ENCODE results near the gene SLC22A1.
"Not testable (repeated sequence)": the region's sequence is repeated elsewhere in the genome, so short reads cannot be mapped to it uniquely, and the experiment has no call there.

SLC22A1 gene

DNA sequence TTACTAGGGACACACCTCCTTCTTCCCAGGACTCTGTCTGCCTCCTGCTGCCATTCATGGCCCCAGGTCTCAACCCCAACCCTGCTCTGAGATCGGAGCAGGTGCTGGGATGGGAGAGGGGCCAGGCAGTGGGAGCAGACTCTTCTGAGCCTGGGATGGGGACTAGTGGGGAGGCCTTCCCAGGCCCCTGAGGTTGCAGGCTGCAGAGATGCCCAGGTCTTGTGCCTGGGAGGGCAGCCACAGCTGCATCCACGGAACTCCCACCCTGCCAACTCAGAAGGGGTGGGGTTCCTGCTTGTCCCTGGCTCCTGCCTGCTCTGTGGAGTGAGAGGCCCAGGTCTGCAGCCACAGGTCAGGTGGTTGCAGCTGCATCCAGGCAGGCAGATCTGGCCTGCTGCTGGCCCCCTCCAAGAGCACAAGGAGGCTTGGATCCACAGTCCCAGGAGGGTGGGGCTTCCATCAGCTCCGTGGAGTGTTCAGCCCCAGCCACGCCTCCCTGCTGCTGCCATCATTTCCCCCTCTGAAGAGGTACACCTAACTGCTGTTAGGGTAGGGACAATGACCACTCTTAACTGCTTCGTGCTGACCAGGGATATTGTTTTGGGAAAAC, 2.9 kb upstream of the SLC22A1 start:
- Histone ChIP-seq H3K9ac (ENCODE audit: low read depth in 1 of 2, low read length in 2 of 2) (no peak overlapping the region), H3K9me3 (ENCODE audit: control insufficient read depth in 1 of 2, low read length in 2 of 2) (peaks cover 3 to 12% of the 10 kb centered on the region in 2 donors)

DNA sequence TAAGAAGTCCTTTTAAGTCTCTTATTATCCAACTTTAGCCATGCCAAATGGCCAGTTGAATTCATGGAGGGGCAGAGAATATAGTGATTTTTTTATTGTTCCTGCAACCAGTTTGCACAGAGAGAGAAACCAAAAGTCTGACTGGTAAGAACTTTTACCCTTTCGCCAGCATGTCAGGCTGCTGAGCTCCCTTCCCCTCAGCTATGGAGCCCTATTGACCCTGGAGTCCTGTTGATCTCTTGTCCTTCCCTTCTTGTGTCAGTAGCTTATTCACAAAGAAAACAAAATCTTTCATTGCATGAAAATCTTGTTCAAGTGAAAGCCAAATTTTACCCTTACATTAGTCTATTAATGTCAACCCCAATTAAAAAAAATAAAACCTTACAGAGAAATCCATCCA, 1.5 kb upstream of the SLC22A1 start:
- Histone ChIP-seq H3K36me3 (ENCODE audit: control insufficient read depth in 1 of 2, insufficient read depth in 2 of 2, low read length in 2 of 2) (peaks cover 0 to 8% of the 10 kb centered on the region in 2 donors), H3K4me1 (ENCODE audit: control insufficient read depth in 1 of 2, insufficient read depth in 2 of 2, low read length in 2 of 2) (peaks cover 7 to 11% of the 10 kb centered on the region in 2 donors), H3K27me3 (ENCODE audit: control insufficient read depth in 1 of 2, insufficient read depth in 2 of 2, low read length in 2 of 2) (no peaks in the 10 kb centered on the region), H3K4me3 (ENCODE audit: low read depth in 1 of 2, low read length in 2 of 2) (no peak overlapping the region), H3K27ac (ENCODE audit: low read depth, low read length) (no peak overlapping the region), H3K9me3 (ENCODE audit: control insufficient read depth in 1 of 2, low read length in 2 of 2) (peaks cover 3 to 12% of the 10 kb centered on the region in 2 donors), H3K9ac (ENCODE audit: low read depth in 1 of 2, low read length in 2 of 2) (no peak overlapping the region)

More for the DNA sequence above, 2.9 kb upstream of the SLC22A1 start:
- no peak overlapping the region for H3K27ac ChIP-seq (ENCODE audit: low read depth, low read length)
- H3K27me3 ChIP-seq (ENCODE audit: control insufficient read depth in 1 of 2, insufficient read depth in 2 of 2, low read length in 2 of 2): no peaks in the 10 kb centered on the region
- H3K4me3 ChIP-seq (ENCODE audit: low read depth in 1 of 2, low read length in 2 of 2): no peak overlapping the region
- H3K36me3 ChIP-seq (ENCODE audit: control insufficient read depth in 1 of 2, insufficient read depth in 2 of 2, low read length in 2 of 2): peaks cover 0 to 8% of the 10 kb centered on the region in 2 donors
- H3K4me1 ChIP-seq (ENCODE audit: control insufficient read depth in 1 of 2, insufficient read depth in 2 of 2, low read length in 2 of 2): peaks cover 0 to 3% of the 10 kb centered on the region in 2 donors

DNA sequence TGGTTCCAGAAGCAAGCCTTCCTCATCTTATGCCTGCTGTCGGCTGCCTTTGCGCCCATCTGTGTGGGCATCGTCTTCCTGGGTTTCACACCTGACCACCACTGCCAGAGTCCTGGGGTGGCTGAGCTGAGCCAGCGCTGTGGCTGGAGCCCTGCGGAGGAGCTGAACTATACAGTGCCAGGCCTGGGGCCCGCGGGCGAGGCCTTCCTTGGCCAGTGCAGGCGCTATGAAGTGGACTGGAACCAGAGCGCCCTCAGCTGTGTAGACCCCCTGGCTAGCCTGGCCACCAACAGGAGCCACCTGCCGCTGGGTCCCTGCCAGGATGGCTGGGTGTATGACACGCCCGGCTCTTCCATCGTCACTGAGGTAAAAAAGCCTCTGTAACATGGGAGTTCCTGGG, 366 bp downstream of the SLC22A1 start:
- H3K36me3 ChIP-seq (ENCODE audit: control insufficient read depth in 1 of 2, insufficient read depth in 2 of 2, low read length in 2 of 2): peaks cover 0 to 8% of the 10 kb centered on the region in 2 donors
- no peak overlapping the region for H3K9ac ChIP-seq (ENCODE audit: low read depth in 1 of 2, low read length in 2 of 2)
- no peak overlapping the region for H3K27ac ChIP-seq (ENCODE audit: low read depth, low read length)
- H3K9me3 ChIP-seq (ENCODE audit: control insufficient read depth in 1 of 2, low read length in 2 of 2): peaks cover 3 to 12% of the 10 kb centered on the region in 2 donors
- no peak overlapping the region for H3K4me3 ChIP-seq (ENCODE audit: low read depth in 1 of 2, low read length in 2 of 2)
- peaks cover 7 to 13% of the 10 kb centered on the region in 2 donors for H3K4me1 ChIP-seq (ENCODE audit: control insufficient read depth in 1 of 2, insufficient read depth in 2 of 2, low read length in 2 of 2)
- no peaks in the 10 kb centered on the region for H3K27me3 ChIP-seq (ENCODE audit: control insufficient read depth in 1 of 2, insufficient read depth in 2 of 2, low read length in 2 of 2)

DNA sequence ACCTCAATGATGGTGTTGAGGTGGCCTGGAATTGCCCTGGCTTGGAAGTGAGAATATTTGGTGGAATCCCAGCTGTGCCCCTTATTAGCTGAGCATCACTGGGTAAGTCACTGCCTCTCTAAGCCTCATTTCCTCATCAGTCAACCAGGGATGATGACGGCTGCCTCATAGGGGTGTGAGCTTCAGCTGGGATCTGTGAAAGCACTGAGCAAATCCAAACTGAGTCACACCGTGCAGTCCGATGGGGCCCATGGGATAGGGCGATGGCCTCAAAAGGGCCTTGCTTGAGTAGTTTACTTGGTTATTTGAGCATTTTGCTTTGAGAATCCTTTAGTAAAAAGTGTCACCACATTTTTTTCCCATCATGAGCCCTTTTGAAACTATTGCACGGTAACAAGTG, 1.1 kb downstream of the SLC22A1 start:
- H3K4me1 ChIP-seq (ENCODE audit: control insufficient read depth in 1 of 2, insufficient read depth in 2 of 2, low read length in 2 of 2): peaks cover 7 to 13% of the 10 kb centered on the region in 2 donors
- no peak overlapping the region for H3K9ac ChIP-seq (ENCODE audit: low read depth in 1 of 2, low read length in 2 of 2)
- peaks cover 3 to 6% of the 10 kb centered on the region in 2 donors for H3K9me3 ChIP-seq (ENCODE audit: control insufficient read depth in 1 of 2, low read length in 2 of 2)
- no peaks in the 10 kb centered on the region for H3K27me3 ChIP-seq (ENCODE audit: control insufficient read depth in 1 of 2, insufficient read depth in 2 of 2, low read length in 2 of 2)
- H3K27ac ChIP-seq (ENCODE audit: low read depth, low read length): no peak overlapping the region
- H3K36me3 ChIP-seq (ENCODE audit: control insufficient read depth in 1 of 2, insufficient read depth in 2 of 2, low read length in 2 of 2): peaks cover 0 to 5% of the 10 kb centered on the region in 2 donors
- no peak overlapping the region for H3K4me3 ChIP-seq (ENCODE audit: low read depth in 1 of 2, low read length in 2 of 2)

- Histone ChIP-seq H3K4me3 (ENCODE audit: low read depth in 1 of 2, low read length in 2 of 2) (no peak overlapping the region), H3K9ac (ENCODE audit: low read depth in 1 of 2, low read length in 2 of 2) (no peak overlapping the region), H3K4me1 (ENCODE audit: control insufficient read depth in 1 of 2, insufficient read depth in 2 of 2, low read length in 2 of 2) (peaks cover 7 to 13% of the 10 kb centered on the region in 2 donors), H3K27me3 (ENCODE audit: control insufficient read depth in 1 of 2, insufficient read depth in 2 of 2, low read length in 2 of 2) (no peaks in the 10 kb centered on the region), H3K9me3 (ENCODE audit: control insufficient read depth in 1 of 2, low read length in 2 of 2) (no peaks in the 10 kb centered on the region), H3K27ac (ENCODE audit: low read depth, low read length) (no peak overlapping the region), H3K36me3 (ENCODE audit: control insufficient read depth in 1 of 2, insufficient read depth in 2 of 2, low read length in 2 of 2) (no peaks in the 10 kb centered on the region)
Observed at GRCh38 chr6:160124007-160124406, 2.4 kb downstream of the SLC22A1 start.

DNA sequence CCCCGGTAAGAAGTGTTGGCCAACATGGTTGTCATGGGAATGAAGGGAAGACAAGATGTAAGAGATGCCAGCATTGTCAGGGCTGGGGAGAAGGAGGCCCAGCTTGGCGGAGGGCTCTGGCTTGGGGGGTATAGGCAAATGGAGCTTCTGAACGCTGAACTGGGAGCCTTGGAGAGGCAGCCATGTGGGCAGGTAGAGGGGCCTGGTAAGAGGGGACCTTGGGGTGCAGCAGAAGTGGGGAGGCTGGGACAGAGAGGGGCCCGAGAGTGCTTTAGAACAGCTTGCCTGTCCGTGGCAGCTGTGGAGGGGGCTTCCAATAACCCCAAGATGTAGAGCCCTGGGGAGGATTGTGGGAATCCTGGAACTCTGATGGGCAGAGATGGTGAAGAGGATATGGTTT, 3.0 kb downstream of the SLC22A1 start:
- H3K9me3 ChIP-seq (ENCODE audit: control insufficient read depth in 1 of 2, low read length in 2 of 2): no peaks in the 10 kb centered on the region
- H3K4me3 ChIP-seq (ENCODE audit: low read depth in 1 of 2, low read length in 2 of 2): peak overlapping the region in 1 of 2 donors; percentile 16
- H3K9ac ChIP-seq (ENCODE audit: low read depth in 1 of 2, low read length in 2 of 2): no peak overlapping the region
- H3K27me3 ChIP-seq (ENCODE audit: control insufficient read depth in 1 of 2, insufficient read depth in 2 of 2, low read length in 2 of 2): no peaks in the 10 kb centered on the region
- H3K36me3 ChIP-seq (ENCODE audit: control insufficient read depth in 1 of 2, insufficient read depth in 2 of 2, low read length in 2 of 2): no peaks in the 10 kb centered on the region
- H3K27ac ChIP-seq (ENCODE audit: low read depth, low read length): no peak overlapping the region
- peaks cover 7 to 13% of the 10 kb centered on the region in 2 donors for H3K4me1 ChIP-seq (ENCODE audit: control insufficient read depth in 1 of 2, insufficient read depth in 2 of 2, low read length in 2 of 2)

GRCh38 chr6:160125105-160125504, 3.5 kb downstream of the SLC22A1 start:
- H3K36me3 ChIP-seq (ENCODE audit: control insufficient read depth in 1 of 2, insufficient read depth in 2 of 2, low read length in 2 of 2); H3K27me3 ChIP-seq (ENCODE audit: control insufficient read depth in 1 of 2, insufficient read depth in 2 of 2, low read length in 2 of 2); H3K9me3 ChIP-seq (ENCODE audit: control insufficient read depth in 1 of 2, low read length in 2 of 2); H3K4me1 ChIP-seq (ENCODE audit: control insufficient read depth in 1 of 2, insufficient read depth in 2 of 2, low read length in 2 of 2); H3K9ac ChIP-seq (ENCODE audit: low read depth in 1 of 2, low read length in 2 of 2); H3K27ac ChIP-seq (ENCODE audit: low read depth, low read length): not testable (repeated sequence)
- peak overlapping the region in 1 of 2 donors; percentile 16 for H3K4me3 ChIP-seq (ENCODE audit: low read depth in 1 of 2, low read length in 2 of 2)

GRCh38 chr6:160127270-160128124, 5.9 kb downstream of the SLC22A1 start:
- Histone ChIP-seq H3K9ac (ENCODE audit: low read depth in 1 of 2, low read length in 2 of 2) (no peak overlapping the region), H3K36me3 (ENCODE audit: control insufficient read depth in 1 of 2, insufficient read depth in 2 of 2, low read length in 2 of 2) (no peaks in the 10 kb centered on the region), H3K27ac (ENCODE audit: low read depth, low read length) (no peak overlapping the region), H3K4me3 (ENCODE audit: low read depth in 1 of 2, low read length in 2 of 2) (no peak overlapping the region), H3K4me1 (ENCODE audit: control insufficient read depth in 1 of 2, insufficient read depth in 2 of 2, low read length in 2 of 2) (peaks cover 7 to 10% of the 10 kb centered on the region in 2 donors), H3K27me3 (ENCODE audit: control insufficient read depth in 1 of 2, insufficient read depth in 2 of 2, low read length in 2 of 2) (no peaks in the 10 kb centered on the region), H3K9me3 (ENCODE audit: control insufficient read depth in 1 of 2, low read length in 2 of 2) (no peaks in the 10 kb centered on the region)

DNA sequence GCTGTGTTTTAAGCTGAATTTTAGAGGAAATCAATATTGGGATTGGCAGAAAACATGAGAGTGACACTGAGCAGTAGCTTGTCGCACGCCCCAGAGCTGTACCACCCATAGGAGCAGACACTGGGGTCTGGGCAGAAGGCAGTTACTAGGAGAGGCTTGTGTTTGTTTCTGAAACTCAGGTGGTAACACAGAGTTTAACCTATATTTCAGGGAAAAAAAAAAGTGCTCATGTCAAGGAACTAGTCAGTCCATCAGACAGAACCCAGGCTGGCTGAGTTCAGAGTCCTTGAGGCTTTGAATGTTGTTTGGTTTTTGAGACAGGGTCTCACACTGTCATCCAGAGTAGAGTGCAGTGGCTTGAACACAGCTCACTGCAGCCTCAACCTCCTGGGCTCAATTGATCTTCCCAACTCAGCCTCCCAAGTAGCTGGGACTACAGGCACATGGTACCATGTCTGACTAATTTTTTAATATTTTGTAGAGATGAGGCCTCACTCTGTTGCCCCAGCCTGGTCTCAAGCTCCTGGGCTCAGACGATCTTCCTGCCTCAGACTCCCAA, 6.6 kb downstream of the SLC22A1 start:
- no peak overlapping the region for H3K27ac ChIP-seq (ENCODE audit: low read depth, low read length)
- H3K27me3 ChIP-seq (ENCODE audit: control insufficient read depth in 1 of 2, insufficient read depth in 2 of 2, low read length in 2 of 2): no peaks in the 10 kb centered on the region
- no peaks in the 10 kb centered on the region for H3K9me3 ChIP-seq (ENCODE audit: control insufficient read depth in 1 of 2, low read length in 2 of 2)
- H3K4me1 ChIP-seq (ENCODE audit: control insufficient read depth in 1 of 2, insufficient read depth in 2 of 2, low read length in 2 of 2): peaks cover 7 to 10% of the 10 kb centered on the region in 2 donors
- no peak overlapping the region for H3K4me3 ChIP-seq (ENCODE audit: low read depth in 1 of 2, low read length in 2 of 2)
- no peaks in the 10 kb centered on the region for H3K36me3 ChIP-seq (ENCODE audit: control insufficient read depth in 1 of 2, insufficient read depth in 2 of 2, low read length in 2 of 2)
- no peak overlapping the region for H3K9ac ChIP-seq (ENCODE audit: low read depth in 1 of 2, low read length in 2 of 2)

DNA sequence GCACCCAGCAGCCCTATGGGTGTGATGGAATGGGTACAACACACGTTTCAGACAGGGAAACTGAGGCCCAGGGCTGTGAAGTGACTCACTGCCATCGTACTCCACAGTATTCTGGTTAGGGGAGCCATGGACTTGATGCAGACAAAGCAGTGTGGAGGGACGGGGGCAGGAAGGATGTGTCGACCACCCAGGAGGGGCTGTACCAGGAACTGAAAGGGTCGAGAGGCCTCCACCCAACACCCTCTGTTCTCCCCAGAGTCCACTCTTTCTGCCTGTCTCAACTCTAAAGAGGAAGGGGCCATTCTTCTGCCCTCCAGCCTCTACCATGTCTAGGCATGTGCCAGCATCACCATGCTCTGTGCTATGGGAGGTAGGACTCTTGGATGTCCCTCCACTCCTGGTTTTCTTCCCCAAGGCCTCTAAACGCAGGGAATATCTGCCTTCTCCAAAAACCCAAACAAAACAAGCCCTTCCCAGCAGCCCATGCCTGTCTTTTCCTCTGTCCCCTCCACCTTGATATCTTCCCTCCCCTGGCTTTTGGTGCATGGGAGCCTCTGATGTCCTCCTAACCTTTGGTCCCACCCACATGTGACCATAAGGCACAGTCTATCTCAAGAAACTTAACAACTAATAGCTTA, 7.4 kb downstream of the SLC22A1 start:
- Histone ChIP-seq H3K27me3 (ENCODE audit: control insufficient read depth in 1 of 2, insufficient read depth in 2 of 2, low read length in 2 of 2) (no peaks in the 10 kb centered on the region), H3K9ac (ENCODE audit: low read depth in 1 of 2, low read length in 2 of 2) (no peak overlapping the region), H3K4me1 (ENCODE audit: control insufficient read depth in 1 of 2, insufficient read depth in 2 of 2, low read length in 2 of 2) (peaks cover 7 to 10% of the 10 kb centered on the region in 2 donors), H3K27ac (ENCODE audit: low read depth, low read length) (no peak overlapping the region), H3K4me3 (ENCODE audit: low read depth in 1 of 2, low read length in 2 of 2) (no peak overlapping the region), H3K36me3 (ENCODE audit: control insufficient read depth in 1 of 2, insufficient read depth in 2 of 2, low read length in 2 of 2) (no peaks in the 10 kb centered on the region), H3K9me3 (ENCODE audit: control insufficient read depth in 1 of 2, low read length in 2 of 2) (no peaks in the 10 kb centered on the region)

All from duodenal mucosa (tissue), 2 donors.